ENCODE results near the gene PROX2. TPM values are rescaled to one million over a fixed set of nuclear protein-coding genes. Genes with fewer than 3 reads are reported as not detected.
A peak's percentile ranks its signal among the peaks of the same experiment; 100 is the strongest.

PROX2 gene
- total RNA-seq, 6 experiments from 2014 or later, result not detected

DNA sequence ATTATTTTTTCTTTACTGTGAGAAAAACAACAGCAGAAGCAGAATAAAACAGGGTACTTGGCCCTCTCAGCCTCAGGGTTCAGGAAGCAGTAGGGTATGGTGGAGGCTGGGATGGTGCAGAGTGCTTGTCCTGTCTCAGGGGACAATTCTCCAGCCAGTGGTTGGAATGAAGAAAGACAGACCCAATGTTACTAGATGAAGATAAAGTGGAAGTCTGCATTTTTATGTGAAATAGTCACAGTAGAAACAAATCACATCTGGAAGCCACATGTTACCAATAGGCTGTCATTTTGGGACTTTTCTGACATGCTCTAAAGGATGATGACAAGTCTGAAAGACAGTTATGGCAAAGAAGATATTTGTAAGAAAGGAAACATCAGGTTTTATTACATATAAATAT, 32.3 kb downstream of the PROX2 start:
- intact Hi-C loops (cut with DNase I), result no loop called here

DNA sequence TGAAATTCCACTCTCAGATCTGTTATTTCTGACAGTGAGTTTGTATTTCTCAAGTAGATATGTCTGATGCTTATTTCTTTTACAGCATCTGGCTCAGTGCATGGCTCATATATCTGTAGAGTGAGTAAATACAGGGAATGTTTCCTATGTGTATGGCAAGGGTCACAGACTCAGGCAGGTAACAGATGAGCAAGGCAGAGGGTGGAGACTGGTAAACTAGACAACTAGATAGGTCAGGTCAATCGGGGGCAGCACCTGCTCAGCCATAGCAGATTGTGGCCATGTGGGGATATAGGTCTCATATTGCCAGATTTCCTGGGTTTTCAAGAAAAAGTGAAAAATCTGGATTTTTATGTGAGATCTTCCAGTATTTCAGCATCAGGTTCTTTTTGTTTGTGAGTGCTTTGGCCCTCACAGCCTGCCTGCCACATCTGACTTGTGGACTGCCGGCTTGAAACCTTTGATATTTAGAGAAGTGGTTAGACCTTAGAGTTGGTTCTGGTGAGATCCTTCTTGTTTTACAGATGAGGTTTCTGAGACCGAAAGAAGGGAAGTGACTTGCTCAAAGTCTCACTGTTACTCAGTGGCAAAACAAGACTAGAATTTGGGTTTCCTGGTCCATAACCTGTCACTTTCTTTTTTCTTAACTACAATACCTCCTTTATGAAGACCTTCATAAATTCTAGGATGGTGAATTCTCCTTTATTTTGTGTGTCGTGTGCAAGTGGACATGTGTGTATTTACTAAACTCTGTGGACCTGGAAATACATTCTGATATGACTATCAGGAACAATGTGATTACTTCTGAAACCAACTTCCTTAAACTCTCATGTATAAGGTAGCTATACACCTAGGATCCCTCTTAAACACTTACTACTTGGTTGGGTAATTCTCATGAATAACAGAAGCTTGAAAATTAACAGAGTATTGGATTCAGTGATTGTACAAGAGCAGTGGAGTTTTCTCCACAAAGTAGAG, 34.4 kb downstream of the PROX2 start:
- ATAC-seq (peak in 2 of 4 donors; percentile 14 to 22), DNase-seq (no peak)
- no peak overlapping the region for H3K27ac ChIP-seq
- no peaks in the 10 kb centered on the region for H3K27me3 ChIP-seq
- 77% methylated on average over 4 of the region's 4 CpGs for WGBS (ENCODE audit: insufficient coverage, low coverage, low lambda C conversion rate, missing lambda C conversion rate)
- no peaks in the 10 kb centered on the region for H3K4me1 ChIP-seq
- no peaks in the 10 kb centered on the region for H3K9me3 ChIP-seq
- no peak overlapping the region for H3K4me3 ChIP-seq
- peaks cover 0 to 5% (median 0%) of the 10 kb centered on the region in 4 donors for H3K36me3 ChIP-seq
- intact Hi-C loops (cut with DNase I), result no loop called here
- no peak for TF ChIP-seq POLR2A (IDR thresholded peaks at IDR 0.05)
- TF ChIP-seq, protein P1, sequence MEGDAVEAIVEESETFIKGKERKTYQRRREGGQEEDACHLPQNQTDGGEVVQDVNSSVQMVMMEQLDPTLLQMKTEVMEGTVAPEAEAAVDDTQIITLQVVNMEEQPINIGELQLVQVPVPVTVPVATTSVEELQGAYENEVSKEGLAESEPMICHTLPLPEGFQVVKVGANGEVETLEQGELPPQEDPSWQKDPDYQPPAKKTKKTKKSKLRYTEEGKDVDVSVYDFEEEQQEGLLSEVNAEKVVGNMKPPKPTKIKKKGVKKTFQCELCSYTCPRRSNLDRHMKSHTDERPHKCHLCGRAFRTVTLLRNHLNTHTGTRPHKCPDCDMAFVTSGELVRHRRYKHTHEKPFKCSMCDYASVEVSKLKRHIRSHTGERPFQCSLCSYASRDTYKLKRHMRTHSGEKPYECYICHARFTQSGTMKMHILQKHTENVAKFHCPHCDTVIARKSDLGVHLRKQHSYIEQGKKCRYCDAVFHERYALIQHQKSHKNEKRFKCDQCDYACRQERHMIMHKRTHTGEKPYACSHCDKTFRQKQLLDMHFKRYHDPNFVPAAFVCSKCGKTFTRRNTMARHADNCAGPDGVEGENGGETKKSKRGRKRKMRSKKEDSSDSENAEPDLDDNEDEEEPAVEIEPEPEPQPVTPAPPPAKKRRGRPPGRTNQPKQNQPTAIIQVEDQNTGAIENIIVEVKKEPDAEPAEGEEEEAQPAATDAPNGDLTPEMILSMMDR (IDR thresholded peaks at IDR 0.05), result no peak

More for the DNA sequence above, 32.3 kb downstream of the PROX2 start:
- DNase-seq (no peak), ATAC-seq (no peak)
- H3K4me1 ChIP-seq, result no peaks in the 10 kb centered on the region
- H3K36me3 ChIP-seq, result peaks cover 0 to 5% (median 0%) of the 10 kb centered on the region in 4 donors
- H3K4me3 ChIP-seq, result no peak overlapping the region
- no peak overlapping the region for H3K27ac ChIP-seq
- H3K9me3 ChIP-seq, result no peaks in the 10 kb centered on the region
- H3K27me3 ChIP-seq, result no peaks in the 10 kb centered on the region
- no peak for TF ChIP-seq POLR2A (IDR thresholded peaks at IDR 0.05)
- TF ChIP-seq, protein P1 (IDR thresholded peaks at IDR 0.05), result no peak

DNA sequence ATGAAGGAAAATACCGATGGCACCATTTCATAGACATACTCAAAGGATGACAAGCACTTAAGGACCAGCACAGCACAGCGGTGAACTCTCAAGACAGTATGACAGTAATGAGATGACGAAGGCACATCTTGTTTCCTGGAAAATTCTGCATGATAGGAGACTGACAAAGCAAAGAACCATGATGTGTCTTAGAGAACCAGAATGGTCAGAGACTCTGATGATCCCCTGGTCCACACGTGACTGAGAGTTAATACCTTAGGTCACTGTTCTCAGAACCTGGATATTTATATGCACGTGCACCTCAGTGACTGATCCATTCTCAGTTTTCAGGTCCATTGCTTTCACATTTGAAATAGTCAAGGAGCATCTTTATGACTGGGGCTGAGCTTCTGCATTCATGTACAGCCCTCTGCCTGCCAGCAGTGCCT, 35.3 kb downstream of the PROX2 start:
- no peaks in the 10 kb centered on the region for H3K9me3 ChIP-seq
- no peaks in the 10 kb centered on the region for H3K27me3 ChIP-seq
- 83% methylated on average over 4 of the region's 5 CpGs for WGBS (ENCODE audit: insufficient coverage, low coverage, low lambda C conversion rate, missing lambda C conversion rate)
- DNase-seq, result no peak
- no peak overlapping the region for H3K27ac ChIP-seq
- TF ChIP-seq, protein P1 (IDR thresholded peaks at IDR 0.05), result no peak
- TF ChIP-seq POLR2A (IDR thresholded peaks at IDR 0.05), result no peak
- intact Hi-C loops (cut with DNase I), result no loop called here
- no peak for ATAC-seq
- H3K36me3 ChIP-seq, result peaks cover 0 to 5% (median 0%) of the 10 kb centered on the region in 4 donors
- H3K4me1 ChIP-seq, result no peaks in the 10 kb centered on the region
- no peak overlapping the region for H3K4me3 ChIP-seq

DNA sequence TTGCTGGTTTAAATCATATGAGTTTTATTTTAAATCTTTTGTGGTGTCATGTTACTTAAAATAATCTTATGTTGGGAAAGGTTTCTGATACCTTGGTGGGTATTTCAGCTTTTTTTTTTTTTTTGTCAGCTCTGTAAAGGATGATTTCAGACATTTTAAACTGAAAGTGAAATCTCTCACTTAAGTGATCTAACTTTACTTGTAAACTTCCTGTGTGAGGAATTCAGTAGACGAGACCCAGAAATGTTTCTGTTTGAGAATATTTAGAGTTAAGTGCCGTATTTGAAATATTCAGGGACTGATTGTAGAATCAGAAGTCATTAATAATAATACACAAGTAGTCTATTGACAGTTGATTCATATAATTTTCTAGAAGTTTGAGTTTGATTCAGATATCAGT, 37.8 kb downstream of the PROX2 start:
- ATAC-seq (peak in 2 of 4 donors; percentile 39 to 53), DNase-seq (no peak)
- H3K9me3 ChIP-seq, result no peaks in the 10 kb centered on the region
- H3K36me3 ChIP-seq, result peaks cover 0 to 5% (median 0%) of the 10 kb centered on the region in 4 donors
- no peaks in the 10 kb centered on the region for H3K4me1 ChIP-seq
- no peaks in the 10 kb centered on the region for H3K27me3 ChIP-seq
- H3K4me3 ChIP-seq, result no peak overlapping the region
- intact Hi-C loops (cut with DNase I), result no loop called here
- H3K27ac ChIP-seq, result peak overlapping the region in 2 of 3 donors; percentile 10 to 14
- no peak for TF ChIP-seq POLR2A (IDR thresholded peaks at IDR 0.05)
- TF ChIP-seq, protein P1 (IDR thresholded peaks at IDR 0.05), result no peak
- 58% methylated on average over 2 of the region's 2 CpGs for WGBS (ENCODE audit: insufficient coverage, low coverage, low lambda C conversion rate, missing lambda C conversion rate)
